Activated CD8-positive, alpha-beta memory T cell treated with anti-CD3 and anti-CD28 coated beads for 4 hours (primary cell): ENCODE measurements around the gene ANKRD1.
A peak's percentile ranks its signal among the peaks of the same experiment; 100 is the strongest.
"Not testable (repeated sequence)": the region's sequence is repeated elsewhere in the genome, so short reads cannot be mapped to it uniquely, and the experiment has no call there.

Experiments
- DNase-seq, 2 donors: peaks; one replicate each; pipeline ENCODE4 v3.0.0-alpha.2; 2020; ENCODE audit warnings: low read depth in 2 of 2

The ANKRD1 gene

DNA sequence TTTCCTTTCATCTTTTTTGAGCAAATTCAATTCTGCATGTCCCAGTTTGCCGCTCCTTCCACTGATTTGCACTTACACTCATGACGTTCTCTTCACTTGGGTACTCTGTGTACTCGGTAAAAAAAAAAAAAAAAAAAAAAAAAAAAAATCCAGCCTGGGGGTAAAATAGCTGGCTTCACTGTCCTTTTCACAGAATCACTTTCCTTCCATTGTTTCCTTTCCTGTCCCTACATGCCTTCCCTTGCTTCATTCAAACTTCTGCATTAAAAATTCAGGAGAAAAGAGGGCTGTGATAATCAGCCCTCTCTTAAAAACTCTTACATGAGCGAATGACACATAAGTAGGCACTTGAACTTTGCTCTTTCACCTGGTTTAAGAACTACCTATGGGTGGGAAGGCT is 8.7 kb downstream of the ANKRD1 start:
- DNase-seq: no peak

DNA sequence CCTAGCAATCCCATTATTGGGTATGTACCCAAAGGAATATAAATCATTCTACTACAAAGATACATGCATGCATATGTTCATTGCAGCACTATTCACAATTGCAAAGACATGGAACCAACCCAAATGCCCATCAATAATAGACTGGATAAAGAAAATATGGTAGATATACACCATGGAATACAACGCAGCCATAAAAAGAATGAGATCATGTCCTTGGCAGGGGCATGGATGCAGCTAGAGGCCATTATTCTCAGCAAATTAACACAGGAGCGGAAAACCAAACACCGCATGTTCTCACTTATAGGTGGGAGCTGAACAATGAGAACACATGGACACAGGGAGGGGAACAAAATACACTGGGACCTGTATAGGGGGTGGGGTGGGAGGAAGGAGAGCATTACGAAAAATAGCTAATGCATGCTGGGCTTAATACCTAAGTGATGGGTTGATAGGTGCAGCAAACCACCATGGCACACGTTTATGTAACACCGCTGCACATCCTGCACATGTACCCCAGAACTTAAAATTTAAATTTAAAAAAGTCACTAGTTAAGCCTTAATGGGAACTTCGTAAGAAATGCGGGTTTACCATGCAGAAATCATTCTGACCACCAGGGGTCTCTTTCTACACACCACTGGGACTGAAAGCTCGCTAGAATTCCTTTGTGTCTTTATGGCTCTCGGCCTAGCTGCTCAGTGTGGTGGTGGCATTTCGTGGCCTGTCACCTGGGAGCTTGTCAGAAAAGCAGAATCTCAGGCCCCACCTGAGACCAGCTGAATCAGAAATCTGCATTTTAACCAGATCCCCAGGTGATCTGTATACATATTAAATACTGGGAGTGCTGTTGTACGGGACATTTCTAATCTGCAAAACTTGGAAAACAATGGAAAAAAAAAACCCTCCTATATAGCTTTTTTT is 9.5 kb downstream of the ANKRD1 start:
- DNase-seq: peak; percentile 3 to 10

DNA sequence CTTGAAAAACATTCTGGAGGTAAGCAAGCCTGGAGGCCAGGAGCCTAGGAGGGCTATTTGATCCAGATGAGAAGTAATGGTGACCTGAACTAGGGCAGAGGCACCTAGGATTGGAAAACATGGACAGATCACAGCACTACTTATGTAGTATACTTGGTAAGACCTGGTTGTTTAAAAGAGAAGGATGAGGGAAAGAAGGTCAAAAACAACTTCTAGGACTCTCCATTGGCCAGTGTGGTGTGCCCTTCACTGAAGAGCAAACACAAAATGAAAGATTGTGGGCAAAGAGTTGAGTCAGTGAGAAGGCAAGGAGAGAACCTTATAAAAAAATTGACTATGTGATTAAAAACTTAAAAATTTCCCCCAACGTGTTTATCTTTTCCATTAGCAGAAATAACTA is 14.3 kb downstream of the ANKRD1 start:
- no peak for DNase-seq

DNA sequence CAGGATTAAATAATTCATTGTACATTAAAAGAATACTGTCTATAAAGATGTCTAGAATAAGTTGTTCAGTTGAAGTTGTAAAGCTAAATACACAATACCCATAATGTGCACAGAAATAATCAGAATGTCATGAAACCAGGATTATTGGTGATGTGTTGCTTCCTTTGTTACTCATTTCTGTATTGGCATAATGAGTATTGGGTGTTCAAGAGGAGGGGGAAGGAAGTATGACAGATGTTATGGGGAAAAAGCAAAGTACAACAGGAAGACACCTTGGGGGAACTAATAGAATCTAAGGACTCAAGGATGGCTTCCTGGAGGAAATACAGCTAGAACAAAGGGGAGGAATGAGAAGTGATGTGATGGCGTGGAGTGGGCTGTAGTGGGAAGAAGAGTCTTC is 15.0 kb downstream of the ANKRD1 start:
- DNase-seq: no peak

DNA sequence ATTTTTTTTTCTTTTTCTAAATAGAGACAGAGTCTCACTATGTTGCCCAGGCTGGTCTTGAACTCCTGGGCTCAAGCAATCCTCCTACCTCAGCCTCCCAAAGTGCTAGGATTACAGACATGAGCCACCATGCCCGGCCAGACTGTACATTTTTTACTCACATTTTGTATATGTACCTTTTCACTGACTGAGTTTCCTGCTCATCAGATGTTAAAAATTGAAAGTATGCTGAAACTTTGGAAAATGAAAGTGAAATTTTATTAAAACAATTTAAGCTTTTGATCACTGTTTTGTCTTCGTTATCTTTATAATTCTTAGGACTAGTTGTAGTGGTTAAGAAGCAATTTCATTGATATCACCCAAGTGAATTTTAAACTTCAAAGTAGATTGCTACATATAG is 24.0 kb downstream of the ANKRD1 start:
- DNase-seq: not testable (repeated sequence)

DNA sequence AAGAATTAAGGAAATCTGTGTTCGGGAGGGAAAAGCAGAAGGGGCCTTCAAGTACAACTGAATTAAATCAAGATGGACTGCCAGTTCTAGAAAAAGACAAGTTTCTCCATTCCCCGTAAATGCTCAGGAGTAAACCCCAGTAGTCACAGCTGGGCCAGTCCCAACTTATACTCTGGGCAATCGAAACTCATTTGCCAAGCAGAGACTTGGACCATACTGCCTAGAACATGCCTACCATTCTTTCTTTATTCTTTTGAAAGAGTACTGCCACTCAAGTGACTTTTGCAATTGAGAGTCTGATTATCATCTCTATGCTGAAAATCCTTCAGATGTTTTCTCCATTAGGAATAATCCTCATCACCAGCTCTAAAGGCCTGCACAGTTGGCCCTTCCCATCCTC is 27.7 kb downstream of the ANKRD1 start:
- DNase-seq: no peak

DNA sequence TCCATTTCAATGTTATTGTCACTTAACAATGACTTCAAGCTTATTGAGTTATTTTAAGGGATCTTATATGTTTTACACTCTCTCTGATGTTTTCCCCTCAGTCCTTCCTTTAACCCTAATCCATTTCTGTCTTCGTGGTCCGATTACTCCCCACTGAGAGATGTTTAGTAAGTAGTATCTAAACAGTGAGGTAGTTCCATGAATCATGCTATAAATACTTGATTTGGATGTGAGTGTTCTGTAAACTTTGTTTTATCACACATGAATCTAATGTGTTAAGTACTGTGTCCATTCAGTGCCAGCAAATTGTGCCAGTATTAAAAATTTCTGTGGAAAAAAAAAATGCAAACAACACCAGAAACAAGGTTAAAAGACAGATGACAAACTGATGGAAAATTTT is 30.5 kb downstream of the ANKRD1 start:
- DNase-seq: no peak

DNA sequence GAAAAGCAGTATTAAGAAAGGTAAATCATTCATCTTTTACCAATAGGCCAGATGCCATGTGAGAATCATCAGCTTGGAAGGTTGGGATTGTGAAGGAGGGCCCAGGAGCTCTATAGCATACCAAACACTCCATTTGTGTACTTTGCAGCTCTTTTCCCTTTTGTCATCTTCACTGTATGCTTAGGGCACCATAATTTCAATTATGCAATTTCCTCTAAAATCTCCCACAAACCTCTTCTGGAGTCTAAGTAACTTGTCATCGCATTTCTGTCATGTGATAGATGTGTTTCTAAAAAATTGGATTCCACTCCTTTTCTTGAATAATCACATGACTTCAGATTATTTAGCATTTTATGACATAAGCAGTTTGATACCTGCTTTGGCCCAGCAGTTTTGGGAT is 31.3 kb downstream of the ANKRD1 start:
- no peak for DNase-seq

DNA sequence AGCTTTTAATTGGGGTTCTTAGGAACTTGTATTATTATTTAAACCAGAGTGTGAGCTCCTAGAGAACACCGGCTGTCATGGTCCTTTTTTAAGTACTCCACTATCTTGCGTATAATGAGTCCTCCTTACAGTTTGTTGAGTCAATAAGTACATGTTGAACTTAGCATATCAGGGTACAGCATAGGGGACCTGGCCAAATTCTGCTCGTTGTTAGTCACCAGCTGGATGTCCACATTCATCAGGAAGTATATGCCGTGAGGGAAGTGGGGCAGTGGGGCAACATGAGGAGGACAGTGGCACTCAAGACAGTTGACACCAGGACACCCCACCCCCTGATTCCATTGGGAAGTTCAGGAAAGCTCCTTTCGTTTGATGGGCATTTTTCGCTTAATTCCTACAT is 32.5 kb downstream of the ANKRD1 start:
- DNase-seq: no peak

DNA sequence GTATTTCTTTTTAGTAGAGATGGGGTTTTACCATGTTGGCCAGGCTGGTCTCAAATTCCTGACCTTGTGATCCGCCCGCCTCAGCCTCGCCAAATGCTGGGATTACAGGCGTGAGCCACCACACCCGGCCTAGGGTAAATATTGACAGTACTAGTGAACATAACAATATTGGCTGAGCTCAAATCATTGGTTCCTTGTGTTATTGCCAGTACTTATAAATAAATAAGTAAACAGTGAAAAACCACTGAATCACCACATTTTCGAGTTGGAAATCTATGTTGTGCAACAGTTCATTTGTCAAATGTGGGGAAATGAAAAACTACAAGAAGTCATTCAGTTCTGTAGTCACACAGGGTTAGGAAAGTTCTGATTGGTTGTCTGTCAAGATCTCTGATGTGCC is 33.3 kb downstream of the ANKRD1 start:
- DNase-seq: no peak

DNA sequence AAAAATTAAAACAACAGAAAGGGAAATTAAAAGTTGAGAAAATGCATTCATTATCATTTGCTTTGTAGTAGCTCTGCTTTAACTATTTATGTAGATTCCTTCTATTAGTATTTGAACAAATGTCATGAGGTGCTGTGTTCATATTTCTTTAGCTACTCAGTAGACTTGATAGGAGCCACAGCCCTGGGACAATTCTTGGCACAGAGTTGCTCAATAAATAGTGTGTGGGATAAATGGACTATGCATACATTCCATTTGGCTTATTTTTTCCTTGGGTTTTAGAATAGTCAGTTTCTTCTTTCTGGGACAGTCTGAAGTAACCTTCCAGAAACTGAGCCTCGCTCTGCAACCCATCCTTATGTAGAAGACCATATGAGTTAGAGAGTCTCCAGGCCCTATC is 35.7 kb downstream of the ANKRD1 start:
- DNase-seq: no peak

DNA sequence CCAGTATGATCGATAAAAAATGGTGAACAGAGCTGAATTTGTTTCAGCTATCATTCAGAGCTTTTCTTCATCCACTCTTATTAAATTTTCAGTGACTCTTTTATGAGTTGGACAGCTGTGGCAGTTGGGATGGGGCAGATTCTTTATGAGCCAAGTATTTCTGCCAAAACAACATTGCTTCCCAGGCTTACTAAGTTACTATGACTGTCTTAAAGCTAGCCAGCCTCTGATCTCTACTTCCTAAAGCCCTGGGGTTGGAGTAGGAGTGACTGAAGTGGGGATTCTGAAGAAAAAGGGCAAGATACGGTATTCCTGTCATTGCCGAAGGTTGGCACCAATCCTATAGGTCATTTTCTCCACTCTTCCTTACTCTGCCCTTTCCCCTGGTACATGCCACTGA is 36.5 kb downstream of the ANKRD1 start:
- DNase-seq: no peak

DNA sequence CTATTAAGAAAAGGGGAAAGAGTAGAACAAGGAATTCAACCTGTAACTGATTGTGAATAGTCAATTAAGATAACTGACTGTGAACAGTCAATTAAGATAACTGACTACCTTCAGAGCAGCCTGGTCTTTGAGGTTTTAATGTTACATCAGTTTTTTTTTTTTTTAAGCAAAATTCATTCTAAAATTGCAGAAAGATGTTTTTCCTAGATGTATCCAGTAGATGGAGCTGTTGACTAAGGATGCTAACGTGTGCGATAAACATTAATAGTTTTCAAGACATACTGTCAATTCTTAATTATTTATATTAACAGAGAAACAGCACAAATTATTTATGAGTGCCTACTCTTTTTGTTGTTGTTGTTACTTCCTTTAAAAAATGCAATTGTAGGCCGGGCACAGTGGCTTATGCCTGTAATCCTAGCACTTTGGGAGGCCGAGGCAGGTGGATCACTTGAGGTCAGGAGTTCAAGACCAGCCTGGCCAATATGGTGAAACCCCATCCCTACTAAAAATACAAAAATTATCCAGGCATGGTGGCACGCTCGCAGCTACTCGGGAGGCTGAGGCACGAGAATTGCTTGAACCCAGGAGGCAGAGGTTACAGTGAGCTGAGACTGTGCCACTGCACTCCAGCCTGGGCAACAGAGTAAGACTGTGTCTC is 40.7 kb downstream of the ANKRD1 start:
- not testable (repeated sequence) for DNase-seq

DNA sequence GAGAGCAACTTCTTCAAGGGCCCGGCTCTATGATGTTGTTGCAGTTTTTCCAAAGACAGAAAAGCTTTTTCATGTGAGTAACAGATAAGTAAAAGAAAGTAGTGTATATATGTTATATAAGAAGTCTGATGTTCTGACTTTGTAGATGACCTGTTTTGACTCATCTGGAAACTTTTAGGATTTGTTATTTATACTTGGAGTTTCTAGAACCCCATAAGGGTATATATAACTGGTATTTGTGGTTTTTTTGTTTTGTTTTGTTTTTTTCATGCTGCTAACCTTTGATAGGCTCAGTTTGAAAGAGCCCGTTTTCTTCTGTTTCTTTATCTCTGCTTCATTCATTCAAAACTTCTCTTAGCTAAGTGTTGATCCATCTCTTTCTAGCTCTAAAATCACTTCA is 41.8 kb downstream of the ANKRD1 start:
- no peak for DNase-seq

DNA sequence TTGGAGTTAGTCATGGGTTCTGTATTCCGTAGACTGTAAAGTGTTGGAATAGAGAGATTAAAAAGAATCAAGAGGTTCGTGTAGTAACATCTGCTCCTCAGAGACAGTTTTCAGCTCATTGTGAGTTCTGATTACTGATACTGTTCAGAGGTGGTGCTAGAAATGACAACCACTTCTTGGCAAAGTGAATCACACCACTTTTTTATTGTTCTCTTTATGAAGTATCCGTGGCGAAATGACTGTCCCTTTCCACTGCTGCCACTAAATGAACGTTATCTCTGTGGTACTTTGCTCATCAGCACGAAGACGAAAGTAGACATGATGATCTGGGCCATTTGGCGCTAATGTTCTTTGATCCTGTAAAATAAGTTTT is 48.3 kb downstream of the ANKRD1 start:
- DNase-seq: no peak

DNA sequence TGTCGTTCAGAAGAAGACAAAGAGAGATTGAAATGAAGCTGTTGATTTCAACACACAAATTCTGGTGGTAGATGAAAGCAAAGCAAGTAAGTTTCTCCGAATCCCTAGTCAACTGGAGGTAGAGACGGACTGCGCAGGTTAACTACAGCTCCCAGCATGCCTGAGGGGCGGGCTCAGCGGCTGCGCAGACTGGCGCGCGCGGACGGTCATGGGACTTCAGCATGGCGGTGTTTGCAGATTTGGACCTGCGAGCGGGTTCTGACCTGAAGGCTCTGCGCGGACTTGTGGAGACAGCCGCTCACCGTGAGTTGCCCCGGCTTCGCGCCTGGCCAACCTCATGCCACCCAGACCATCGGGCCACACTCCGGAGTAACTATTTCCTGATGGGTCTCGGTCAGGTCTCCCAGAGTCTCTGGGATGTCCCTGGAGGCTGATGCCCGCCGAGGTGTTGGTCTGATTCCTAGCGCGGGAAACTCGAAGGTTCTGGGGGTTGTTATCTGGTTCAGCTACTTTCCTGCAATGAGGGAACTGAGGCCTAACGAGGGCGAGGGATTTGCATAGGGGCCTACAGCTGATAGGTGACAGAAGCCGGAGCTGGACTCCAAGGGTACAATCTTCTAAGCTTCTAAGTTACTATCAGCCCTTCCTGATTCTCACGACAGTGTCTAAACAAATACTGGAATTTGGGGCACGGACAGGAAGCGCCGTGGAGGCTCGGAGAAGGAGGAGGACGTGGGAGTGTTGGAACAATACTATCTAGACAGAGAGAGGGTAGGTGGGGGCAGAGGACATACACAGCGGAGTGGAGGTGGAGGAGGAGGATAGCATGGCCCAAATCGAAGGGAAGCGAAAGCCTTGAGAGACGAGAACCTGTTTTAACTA is 48.9 kb downstream of the ANKRD1 start, which contains the start of gene RPP30:
Gene RPP30, plus strand, starts transcription at position 209 of the 882 bp plus-strand sequence. Its CDS starts 13 bp downstream, at position 222.
- DNase-seq: peak; percentile 50 to 66

DNA sequence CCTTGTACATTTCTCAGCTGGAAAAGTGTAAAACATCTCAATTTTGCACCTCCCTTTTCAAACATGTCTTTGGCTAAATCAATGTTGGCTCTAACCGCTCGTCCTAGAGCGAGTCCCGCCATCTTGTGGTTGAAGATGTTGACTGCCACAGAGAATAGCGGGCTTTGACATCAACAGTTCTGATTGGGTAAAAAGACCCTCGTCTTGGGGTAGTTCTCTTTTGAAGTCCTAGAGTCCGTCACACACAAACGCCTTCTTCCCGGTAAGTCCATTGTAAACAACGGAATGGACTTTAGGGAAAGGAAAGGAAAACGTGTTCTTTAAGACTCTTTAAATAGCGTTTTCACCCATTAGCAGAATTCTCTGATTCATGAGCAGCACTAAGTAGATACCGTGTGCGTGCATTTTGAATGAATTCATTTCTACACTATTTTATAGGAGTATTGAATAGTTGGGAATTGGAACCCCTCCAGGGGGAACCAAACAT is 49.6 kb downstream of the ANKRD1 start:
- no peak for DNase-seq

DNA sequence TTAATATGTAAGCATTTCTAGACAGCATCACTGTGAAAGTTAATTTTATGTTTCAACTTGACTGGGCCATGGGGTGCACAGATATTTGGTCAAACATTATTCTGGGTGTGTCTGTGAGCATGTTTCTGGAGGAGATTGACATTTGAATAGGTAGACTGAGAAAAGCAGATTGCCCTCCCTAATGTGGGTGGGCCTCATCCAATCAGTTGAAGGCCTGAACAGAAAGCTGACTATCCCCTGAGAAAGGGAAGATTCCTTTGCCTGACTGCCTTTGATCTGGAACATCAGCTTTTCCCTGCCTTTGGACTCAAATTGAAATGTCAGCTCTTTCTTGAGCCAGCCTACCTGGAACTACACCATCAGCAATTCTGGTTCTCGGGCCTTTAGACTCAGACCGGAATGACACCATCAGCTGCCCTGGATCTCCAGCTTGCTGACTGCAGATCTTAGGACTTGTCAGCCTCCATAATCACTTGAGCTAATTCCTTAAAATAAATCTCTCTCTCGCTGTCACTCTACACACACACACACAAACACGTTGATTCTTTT is 54.8 kb downstream of the ANKRD1 start:
- no peak for DNase-seq

DNA sequence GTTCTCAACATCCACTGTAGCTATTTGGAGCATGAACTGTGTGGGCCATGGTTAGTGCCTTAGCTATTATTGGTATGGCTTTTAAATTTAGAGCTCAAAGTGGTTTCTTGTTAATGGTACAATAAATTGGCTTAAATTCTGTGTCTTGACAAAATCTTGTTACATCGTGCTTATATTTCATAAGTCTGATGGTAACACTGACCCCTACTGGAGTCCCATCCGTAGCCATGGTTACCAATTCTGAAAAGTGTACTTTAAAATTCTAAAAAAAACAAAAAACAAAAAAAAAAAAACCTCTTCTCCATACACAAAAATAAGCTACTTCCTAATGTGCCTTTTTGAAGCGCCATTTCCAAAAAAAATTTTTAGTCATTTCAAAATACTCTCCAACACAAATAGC is 55.5 kb downstream of the ANKRD1 start:
- DNase-seq: no peak

DNA sequence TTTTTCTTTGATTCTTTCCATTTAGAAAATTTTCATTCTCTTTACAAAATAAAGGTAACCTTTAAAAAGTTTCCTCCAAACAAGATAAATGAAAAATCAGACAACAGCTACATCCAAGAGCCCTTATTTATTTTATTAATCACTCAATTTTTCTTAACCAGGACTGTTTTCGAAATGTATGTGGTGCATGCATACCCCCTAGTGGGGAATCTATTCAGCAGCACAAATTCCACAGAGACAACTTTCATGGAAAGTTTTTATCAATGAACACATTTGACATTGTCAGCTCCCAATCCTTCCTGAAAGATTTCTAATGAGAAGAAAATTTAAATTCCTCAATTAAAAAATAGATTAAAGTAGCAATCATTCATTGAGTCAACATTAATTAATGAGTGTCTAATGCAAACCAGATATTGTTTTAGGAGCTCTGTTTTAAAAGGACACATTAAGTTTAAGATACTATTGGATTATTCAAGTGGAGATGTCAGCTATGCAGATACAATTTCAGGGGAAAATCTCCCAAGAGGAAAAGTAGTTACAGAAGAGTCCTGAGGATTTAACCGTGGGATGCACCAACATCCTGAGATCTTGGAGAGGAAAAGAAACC is 57.9 kb downstream of the ANKRD1 start:
- DNase-seq: no peak
